GM06990 (cell line): ENCODE data around the gene HTR2A.
A peak's percentile ranks its signal among the peaks of the same experiment; 100 is the strongest.

Experiments used
- DNase-seq: peaks from one replicate; pipeline ENCODE4 v3.0.0-alpha.2; 2011; ENCODE audit not compliant: insufficient read length; ENCODE audit errors: extremely low read depth
- H3K27me3 ChIP-seq: replicated peaks from 2 replicates; pipeline ENCODE4 v1.6.0; 2011; ENCODE audit warnings: low read length; ENCODE audit not compliant: control insufficient read depth, insufficient read depth
- H3K36me3 ChIP-seq: 2 replicates; pipeline ENCODE4 v1.5.1; 2011; ENCODE audit warnings: low read length; ENCODE audit not compliant: control insufficient read depth, insufficient read depth
- H3K4me3 ChIP-seq: replicated peaks from 2 replicates; pipeline ENCODE4 v1.5.1; 2011; ENCODE audit warnings: low read depth, mild to moderate bottlenecking, control low read depth, low read length
- CTCF ChIP-seq: IDR thresholded peaks from 2 replicates; pipeline ENCODE4 v1.5.1; 2011; ENCODE audit warnings: low read length, control low read depth, mild to moderate bottlenecking, inconsistent platforms; ENCODE audit not compliant: insufficient read depth, poor library complexity, severe bottlenecking

The HTR2A gene

DNA sequence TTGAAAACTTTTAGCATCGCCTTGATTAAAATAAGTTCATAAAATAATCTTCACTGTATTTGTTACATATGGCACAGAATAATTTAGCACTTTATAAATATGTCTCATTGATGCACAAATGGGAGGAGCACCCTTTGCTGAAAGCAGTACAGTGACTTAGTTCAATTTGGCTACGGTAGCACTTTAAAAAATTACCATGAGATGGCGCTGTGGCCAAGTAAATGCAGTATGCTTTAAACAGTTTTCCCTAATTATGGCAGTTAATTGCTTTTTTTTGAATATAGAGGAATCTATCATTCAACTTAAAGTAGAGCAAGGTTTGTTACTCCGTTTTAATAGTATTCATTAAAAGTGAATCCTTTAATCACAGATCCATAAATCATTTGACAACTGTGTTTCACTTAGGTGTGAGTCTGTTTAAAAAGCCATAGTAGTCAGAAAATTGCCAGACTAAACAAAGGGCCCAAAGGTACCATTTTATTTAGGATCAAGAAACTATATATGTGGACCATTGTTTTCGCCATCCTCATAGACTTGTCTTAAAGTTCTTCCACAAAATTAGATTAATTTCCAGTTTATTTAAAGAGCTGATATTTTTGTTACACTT, 65.2 kb downstream of the HTR2A start:
- no peaks in the 10 kb centered on the region for H3K27me3 ChIP-seq
- DNase-seq = peak; percentile 9

GRCh38 chr13:46830405-46831005, 66.3 kb downstream of the HTR2A start:
- TF ChIP-seq CTCF = no peak

More for the DNA sequence above, 65.2 kb downstream of the HTR2A start:
- peak; percentile 60 for TF ChIP-seq CTCF
- Histone ChIP-seq H3K36me3 (no peaks in the 10 kb centered on the region), H3K4me3 (no peak overlapping the region)

GRCh38 chr13:46822551-46822950, 74.3 kb downstream of the HTR2A start:
- H3K36me3 ChIP-seq = no peaks in the 10 kb centered on the region
- TF ChIP-seq CTCF = no peak
- DNase-seq = no peak
- H3K4me3 ChIP-seq = no peak overlapping the region
- H3K27me3 ChIP-seq = no peaks in the 10 kb centered on the region

More at GRCh38 chr13:46830405-46831005, 66.3 kb downstream of the HTR2A start:
- Histone ChIP-seq H3K4me3 (no peak overlapping the region), H3K27me3 (no peaks in the 10 kb centered on the region), H3K36me3 (no peaks in the 10 kb centered on the region)
- no peak for DNase-seq

GRCh38 chr13:46817838-46818476, 78.9 kb downstream of the HTR2A start:
- Histone ChIP-seq H3K4me3 (no peak overlapping the region), H3K27me3 (no peaks in the 10 kb centered on the region), H3K36me3 (no peaks in the 10 kb centered on the region)
- TF ChIP-seq CTCF = no peak
- no peak for DNase-seq

- H3K27me3 ChIP-seq = no peaks in the 10 kb centered on the region
- no peaks in the 10 kb centered on the region for H3K36me3 ChIP-seq
- no peak for DNase-seq
- no peak for TF ChIP-seq CTCF
- H3K4me3 ChIP-seq = no peak overlapping the region
Observed at GRCh38 chr13:46817095-46817494, 79.8 kb downstream of the HTR2A start.
